HCEC 1CT (cell line): ENCODE data around the gene FAM241A.
"Not testable (repeated sequence)": the region's sequence is repeated elsewhere in the genome, so short reads cannot be mapped to it uniquely, and the experiment has no call there.

Experiments
- DNase-seq: peaks from one replicate; pipeline ENCODE4 v3.0.0-alpha.2; 2017

Gene FAM241A

DNA sequence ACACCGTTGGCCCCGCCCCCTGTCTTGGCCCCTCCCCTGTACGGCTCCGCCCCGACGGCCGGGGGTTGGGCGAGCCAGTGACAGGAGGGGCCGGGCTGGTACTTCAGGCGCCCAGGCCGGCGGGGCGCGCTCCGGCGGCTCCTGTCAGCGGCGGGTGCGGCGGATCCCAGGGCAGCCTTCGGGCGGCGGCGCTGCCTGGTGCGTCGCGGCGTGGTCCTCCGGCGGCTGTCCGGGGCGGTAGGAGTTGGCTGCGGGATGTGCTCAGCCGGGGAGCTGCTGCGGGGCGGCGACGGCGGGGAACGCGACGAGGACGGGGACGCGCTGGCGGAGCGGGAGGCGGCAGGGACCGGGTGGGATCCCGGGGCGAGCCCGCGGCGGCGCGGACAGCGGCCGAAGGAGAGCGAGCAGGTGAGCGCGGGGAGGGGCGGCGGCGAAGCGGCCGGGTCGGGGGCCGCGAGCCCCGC, at the start of gene FAM241A:
Gene FAM241A, plus strand, starts transcription at position 129 of the 464 bp plus-strand sequence. Its CDS starts 127 bp downstream, at position 256.
- DNase-seq: peak; percentile 73

DNA sequence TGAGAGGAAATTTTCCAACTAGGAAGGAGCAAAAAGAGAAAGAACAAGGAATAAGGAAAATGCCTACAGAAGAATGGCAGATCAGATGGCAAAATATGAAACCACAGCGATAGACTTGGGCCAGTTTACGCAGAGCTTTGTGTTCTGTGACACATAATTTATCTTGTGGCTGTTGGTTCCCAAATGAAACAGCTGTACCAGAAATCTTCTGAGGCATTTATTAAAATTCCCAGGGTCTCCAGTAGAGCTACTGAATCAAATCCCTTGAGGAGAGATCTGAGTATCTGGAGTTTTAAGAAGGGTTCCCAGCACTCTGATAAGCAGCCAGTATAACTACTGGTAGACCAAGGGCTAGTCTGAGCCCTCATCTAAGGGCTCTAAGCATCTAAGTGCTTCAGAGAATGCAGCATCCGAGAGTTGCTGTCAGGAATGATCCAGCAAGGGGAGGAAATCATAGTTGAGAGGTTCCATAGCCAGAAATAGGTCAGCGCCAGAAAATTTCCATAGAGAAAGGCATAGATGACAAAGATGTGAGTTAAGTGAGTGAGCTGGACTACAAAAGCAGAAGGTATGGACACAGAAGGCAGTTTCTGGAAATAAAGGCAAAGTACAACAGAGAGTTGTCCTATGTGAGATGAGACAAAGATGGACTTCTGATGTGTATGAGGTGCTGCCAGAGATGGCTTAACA, 46.3 kb upstream of the FAM241A start:
- no peak for DNase-seq

- peak; percentile 47 for DNase-seq
These were observed 45.5 kb upstream of the FAM241A start for GRCh38 chr4:112099701-112100297.

DNA sequence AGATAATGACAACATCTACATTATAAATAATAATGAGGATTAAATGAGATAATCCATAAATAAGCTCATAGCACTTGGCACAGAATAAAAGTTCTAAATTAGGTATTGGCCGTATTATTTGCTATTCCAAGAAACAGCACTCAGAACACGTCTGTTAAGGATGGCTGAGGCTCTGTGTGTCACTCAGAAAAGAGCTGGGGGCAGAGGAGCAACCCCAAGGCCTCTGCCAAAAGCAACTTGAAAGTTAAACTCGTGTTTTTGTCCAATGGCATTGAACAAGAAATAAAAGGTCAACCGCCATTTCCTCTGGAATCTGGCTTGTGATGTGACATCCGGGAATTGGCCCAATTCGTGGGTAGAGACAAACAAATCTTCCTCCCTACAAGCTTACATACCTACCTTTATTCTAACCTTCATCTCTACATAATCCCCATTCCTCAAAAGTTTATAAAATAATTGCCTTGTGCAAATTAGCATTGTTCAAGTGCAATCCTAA, 42.3 kb upstream of the FAM241A start:
- DNase-seq: no peak

DNA sequence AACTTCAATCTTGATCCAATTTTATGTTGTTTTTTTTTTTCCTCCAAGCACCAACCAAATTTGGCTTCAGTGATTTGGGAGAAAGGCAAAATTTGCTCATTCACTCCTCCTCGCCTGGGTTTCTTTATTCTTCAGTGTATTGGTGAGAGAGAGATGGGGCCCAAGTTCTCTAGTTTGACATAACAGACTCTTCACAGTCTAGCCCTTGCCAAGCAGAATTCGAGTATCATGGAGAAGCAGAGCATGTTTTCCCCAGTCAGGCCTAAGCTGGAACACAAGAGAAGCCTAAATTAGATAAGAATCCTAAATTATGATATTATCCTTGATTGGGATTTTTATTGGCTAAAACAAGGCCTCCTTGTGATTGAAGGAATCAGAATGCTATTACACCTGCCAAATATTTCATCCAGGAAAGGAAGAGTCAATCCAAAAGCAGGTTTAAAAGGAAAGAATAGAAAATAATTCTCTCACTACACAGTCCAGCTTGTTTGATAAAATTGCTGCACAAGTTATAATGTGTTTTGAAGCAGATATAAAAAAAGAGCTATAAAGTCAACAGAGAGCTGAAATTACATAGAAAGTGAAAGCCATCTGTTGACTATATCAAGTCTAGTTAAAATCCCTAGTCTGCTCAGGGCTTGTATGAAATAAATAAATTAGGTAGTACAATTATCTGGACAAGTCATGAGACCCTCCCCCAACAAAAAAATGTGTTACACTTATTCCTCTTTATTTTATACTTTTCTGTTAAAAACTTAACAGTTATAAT, 39.9 kb upstream of the FAM241A start:
- no peak for DNase-seq

DNA sequence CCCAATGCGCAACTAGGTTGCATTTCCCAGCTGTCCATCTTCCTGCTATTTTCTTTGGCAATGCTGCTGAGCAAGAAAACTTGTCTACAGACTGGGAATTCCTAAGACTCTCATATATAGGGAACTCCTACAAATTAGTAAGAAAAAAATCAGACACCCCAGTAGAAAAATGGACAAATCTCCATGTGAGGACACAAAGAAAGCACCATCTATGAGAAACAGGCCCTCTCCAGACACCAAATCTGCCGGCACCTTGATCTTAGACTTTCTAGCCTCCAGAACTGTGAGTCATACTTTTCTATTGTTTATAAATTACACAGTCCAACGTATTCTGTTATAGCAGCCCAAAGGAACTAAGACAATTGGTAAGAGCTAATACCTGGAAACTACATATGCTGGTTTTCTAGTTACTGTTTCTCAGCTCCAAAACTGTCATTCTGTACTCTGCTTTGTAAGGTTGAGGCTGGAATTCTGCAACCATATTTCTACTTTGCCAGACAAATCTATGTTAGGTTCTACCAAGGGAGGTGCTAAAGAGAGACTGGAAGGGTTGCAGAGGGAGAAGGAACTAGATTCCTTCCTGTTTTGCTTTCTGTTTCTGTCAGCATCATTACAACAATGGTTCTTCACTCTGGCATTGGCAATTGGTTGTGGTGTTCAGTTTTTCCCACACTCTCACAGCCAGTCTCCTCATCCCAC, 35.7 kb upstream of the FAM241A start:
- peak; percentile 26 for DNase-seq

GRCh38 chr4:112110059-112110425, 35.2 kb upstream of the FAM241A start:
- DNase-seq: no peak

GRCh38 chr4:112111306-112111705, 33.9 kb upstream of the FAM241A start:
- no peak for DNase-seq

GRCh38 chr4:112112095-112112494, 33.2 kb upstream of the FAM241A start:
- DNase-seq: not testable (repeated sequence)

DNA sequence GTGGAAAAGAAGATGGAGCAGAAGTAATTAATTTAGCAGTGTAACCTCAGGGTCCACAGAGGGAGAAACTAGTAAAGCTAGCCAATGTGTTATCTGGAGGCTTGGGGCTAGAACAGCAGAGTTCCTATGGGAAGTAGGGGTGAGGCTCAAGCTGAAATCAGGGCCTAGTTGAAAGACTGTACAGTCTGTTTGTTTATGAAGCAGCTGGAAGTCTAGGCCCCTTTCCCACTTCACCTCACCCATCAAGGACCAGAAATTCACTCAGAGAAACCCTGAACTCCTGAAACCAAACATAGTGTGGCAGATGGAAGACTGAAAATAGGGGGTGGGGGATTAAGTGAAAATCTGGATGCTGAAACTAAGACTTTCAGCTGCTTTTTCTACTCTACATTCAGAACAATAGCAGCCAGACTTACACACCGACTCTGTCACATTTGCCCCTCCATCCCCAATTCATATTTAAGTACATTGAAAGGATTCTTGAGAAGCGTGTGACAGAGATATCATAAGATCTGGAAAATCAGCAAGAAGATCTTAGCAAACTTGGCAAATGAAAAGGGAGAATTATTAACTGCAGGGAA, 32.6 kb upstream of the FAM241A start:
- DNase-seq: no peak

- DNase-seq: no peak
These were observed 31.4 kb upstream of the FAM241A start for GRCh38 chr4:112113864-112114263.

DNA sequence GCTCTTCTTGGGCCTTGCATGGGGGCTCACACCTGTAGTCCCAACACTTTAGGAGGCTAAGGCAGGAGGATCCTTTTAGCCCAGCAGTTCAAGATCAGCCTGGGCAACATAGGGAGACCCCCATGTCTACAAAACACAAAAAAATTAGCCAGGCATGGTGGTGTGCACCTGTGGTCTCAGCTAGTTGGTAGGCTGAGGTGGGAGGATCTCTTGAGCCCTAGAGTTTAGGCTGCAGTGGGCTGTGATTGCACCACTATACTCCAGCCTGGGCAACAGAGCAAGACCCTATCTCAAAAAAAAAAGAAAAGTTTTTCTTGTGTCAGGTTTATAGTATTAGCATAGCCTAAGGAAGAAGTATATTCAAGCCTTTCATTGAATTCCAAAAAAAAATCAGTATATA, 30.8 kb upstream of the FAM241A start:
- no peak for DNase-seq

GRCh38 chr4:112118742-112119352, 26.4 kb upstream of the FAM241A start:
- DNase-seq: no peak

DNA sequence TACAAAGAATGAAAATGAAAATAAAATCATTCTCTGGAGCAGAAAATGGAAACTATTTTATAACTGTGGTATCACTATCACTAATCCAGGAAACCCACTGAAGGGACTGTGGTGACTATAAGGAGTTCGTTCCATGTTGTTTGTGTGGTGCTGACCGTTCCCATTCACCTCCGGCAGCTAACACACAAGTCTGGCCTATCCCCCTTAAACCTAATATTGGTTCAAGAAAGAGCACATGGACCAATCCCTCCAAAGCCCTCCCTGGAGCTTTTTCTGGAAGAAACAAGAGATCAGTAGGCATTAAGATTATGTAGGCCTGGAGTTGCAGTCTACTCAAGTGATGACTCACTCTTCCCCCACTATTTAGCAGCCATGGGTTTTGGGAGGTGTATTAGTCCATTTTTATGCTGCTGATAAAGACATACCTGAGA, 25.9 kb upstream of the FAM241A start:
- DNase-seq: no peak

GRCh38 chr4:112120021-112120420, 25.2 kb upstream of the FAM241A start:
- DNase-seq: no peak

DNA sequence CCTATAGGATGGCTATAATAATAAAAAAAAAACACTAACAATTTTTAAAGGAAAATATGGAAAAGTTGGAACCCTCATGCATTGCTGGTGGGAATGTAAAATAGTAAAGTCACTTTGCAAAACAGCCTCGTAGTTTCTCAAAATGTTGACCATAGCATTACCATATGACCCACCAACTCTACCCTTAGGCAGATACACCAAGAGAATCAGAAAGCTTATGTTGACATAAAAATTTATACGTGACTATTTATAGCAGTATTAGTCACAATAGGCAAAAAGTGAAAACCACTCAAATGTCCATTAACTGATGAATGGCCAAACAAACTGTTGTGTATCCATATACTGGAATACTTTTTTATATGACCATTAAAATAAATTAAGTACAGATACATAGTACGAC, 19.8 kb upstream of the FAM241A start:
- no peak for DNase-seq

DNA sequence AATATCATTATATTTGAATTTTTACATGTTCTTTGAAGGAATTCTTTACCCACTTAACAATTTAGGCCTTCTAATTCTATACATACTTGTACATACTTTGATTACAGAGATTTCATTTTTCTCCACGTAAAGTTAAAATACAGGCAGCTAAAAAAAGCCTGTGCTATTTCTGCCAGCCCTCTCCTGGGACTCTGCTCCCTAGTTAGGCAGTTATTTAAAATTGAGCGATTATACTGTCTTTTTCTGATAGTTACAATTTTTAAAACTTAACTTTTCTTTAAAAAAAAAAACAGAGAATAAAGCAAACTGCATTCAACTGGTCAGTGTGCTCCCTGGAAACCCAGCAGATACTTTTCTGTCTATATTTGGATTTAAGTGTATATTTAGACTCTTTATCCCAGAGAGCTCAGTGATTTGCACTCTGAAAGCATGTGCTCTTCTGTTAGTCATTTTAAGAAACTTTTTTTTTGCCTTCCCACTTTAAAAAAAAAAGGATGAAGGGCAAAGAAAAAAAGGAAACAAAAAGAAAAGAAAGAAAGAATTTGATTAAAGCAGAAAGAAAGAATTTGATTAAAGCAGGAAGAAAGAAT, 18.1 kb upstream of the FAM241A start:
- no peak for DNase-seq

GRCh38 chr4:112127803-112128202, 17.5 kb upstream of the FAM241A start:
- DNase-seq: peak; percentile 45

- no peak for DNase-seq
These were observed 16.8 kb upstream of the FAM241A start for GRCh38 chr4:112128452-112128851.

DNA sequence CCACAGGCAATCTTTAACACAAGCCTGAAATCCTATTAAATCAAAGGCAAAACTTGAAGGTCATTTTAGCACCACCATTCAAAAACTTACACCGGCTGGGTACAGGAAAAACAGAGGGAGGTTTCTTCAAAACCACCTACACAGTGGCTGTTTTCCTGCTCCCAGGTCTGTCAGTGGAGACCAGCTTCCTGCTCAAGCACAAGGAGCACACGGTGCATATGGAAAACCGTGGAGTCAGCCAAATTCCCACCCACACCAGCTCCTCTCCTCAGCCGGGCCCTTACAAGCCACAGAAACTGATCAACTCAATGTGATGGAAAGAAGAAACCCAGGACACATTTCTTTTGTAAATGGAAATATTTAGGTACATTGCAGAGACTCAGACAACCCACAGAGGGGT, 14.3 kb upstream of the FAM241A start:
- DNase-seq: no peak

- no peak for DNase-seq
These were observed 8.7 kb upstream of the FAM241A start for GRCh38 chr4:112136551-112136950.

- no peak for DNase-seq
These were observed 6.7 kb upstream of the FAM241A start for GRCh38 chr4:112138538-112138937.
